CD14-positive monocyte (primary cell): ENCODE data around the gene N4BP2. TPM values are rescaled to one million over a fixed set of nuclear protein-coding genes. Genes with fewer than 3 reads are reported as not detected.

ENCODE experiments used
- DNase-seq, 3 donors: peaks; one replicate each; pipeline ENCODE4 v3.0.0-alpha.2; 2011 to 2022
- H2AFZ ChIP-seq: 2 replicates; pipeline ENCODE4 v1.6.0; 2012; ENCODE audit warnings: mild to moderate bottlenecking, low read depth, low read length, inconsistent platforms; ENCODE audit not compliant: insufficient read depth, poor library complexity, severe bottlenecking
- H3K27ac ChIP-seq, 2 donors: 1 replicate in 1 of 2; 2 replicates in 1 of 2; pipeline ENCODE4 v1.5.1; 2012 to 2013; ENCODE audit warnings: low read length in 2 of 2, control low read depth in 1 of 2, inconsistent platforms in 1 of 2, low read depth in 1 of 2, mild to moderate bottlenecking in 1 of 2
- H3K27me3 ChIP-seq, 2 donors: one replicate each; pipeline versions ENCODE4 v1.6.0 to v1.6.1; 2011 to 2013; ENCODE audit warnings: low read length in 2 of 2; ENCODE audit not compliant: control insufficient read depth in 2 of 2, insufficient read depth in 2 of 2
- H3K36me3 ChIP-seq, 2 donors: replicated peaks in 1 of 2; 1 replicate in 1 of 2; 2 replicates in 1 of 2; pipeline versions ENCODE4 v1.5.1 to v1.6.1; 2012 to 2013; ENCODE audit warnings: low read length in 2 of 2, control low read depth in 1 of 2, inconsistent platforms in 1 of 2, mild to moderate bottlenecking in 1 of 2; ENCODE audit not compliant: insufficient read depth in 2 of 2, control insufficient read depth in 1 of 2
- H3K4me1 ChIP-seq, 2 donors: 1 replicate in 1 of 2; 2 replicates in 1 of 2; pipeline versions ENCODE4 v1.5.1 to v1.6.1; 2012 to 2013; ENCODE audit warnings: low read length in 2 of 2, control low read depth in 1 of 2, inconsistent platforms in 1 of 2, mild to moderate bottlenecking in 1 of 2, moderate library complexity in 1 of 2; ENCODE audit not compliant: insufficient read depth in 2 of 2, control insufficient read depth in 1 of 2
- H3K4me2 ChIP-seq: replicated peaks from 2 replicates; pipeline ENCODE3; 2012; ENCODE audit warnings: low read length, moderate library complexity, mild to moderate bottlenecking; ENCODE audit not compliant: poor library complexity, severe bottlenecking; ENCODE audit errors: extremely low read depth
- H3K4me3 ChIP-seq, 3 experiments: fragments of 200-600 bp in 1 of 3; sonication (generic) in 1 of 3; replicated peaks in 1 of 3; 1 replicate in 2 of 3; 2 replicates in 1 of 3; pipeline ENCODE4 v1.5.1; 2011 to 2013; ENCODE audit warnings: low read length in 3 of 3, mild to moderate bottlenecking in 3 of 3, control low read depth in 2 of 3, low read depth in 2 of 3, inconsistent platforms in 1 of 3, moderate library complexity in 1 of 3
- H3K79me2 ChIP-seq: 2 replicates; pipeline ENCODE4 v1.6.0; 2012; ENCODE audit warnings: mild to moderate bottlenecking, control low read depth, inconsistent platforms, low read length, moderate library complexity; ENCODE audit not compliant: insufficient read depth
- H3K9ac ChIP-seq: 2 replicates; pipeline ENCODE4 v1.6.0; 2017; ENCODE audit warnings: low read length, mild to moderate bottlenecking; ENCODE audit not compliant: insufficient read depth, poor library complexity, severe bottlenecking
- H3K9me3 ChIP-seq, 2 donors: replicated peaks in 1 of 2; 1 replicate in 1 of 2; 2 replicates in 1 of 2; pipeline versions ENCODE4 v1.5.1 to v1.6.1; 2012 to 2013; ENCODE audit warnings: low read length in 2 of 2, control low read depth in 1 of 2; ENCODE audit not compliant: control insufficient read depth in 1 of 2, insufficient read depth in 1 of 2
- H4K20me1 ChIP-seq: 2 replicates; pipeline ENCODE4 v1.6.0; 2012; ENCODE audit warnings: mild to moderate bottlenecking, low read length, control low read depth, moderate library complexity; ENCODE audit not compliant: insufficient read depth
- H3K27ac Mint-ChIP-seq, 7 donors: one replicate each; pipeline ENCODE4 v1.8.0; 2020; ENCODE audit warnings: mild to moderate bottlenecking in 7 of 7, mixed read lengths in 7 of 7, moderate library complexity in 6 of 7, inconsistent platforms in 2 of 7
- H3K27me3 Mint-ChIP-seq, 3 donors: one replicate each; pipeline ENCODE4 v1.8.0; 2021 to 2022; ENCODE audit warnings: low read depth in 3 of 3, mild to moderate bottlenecking in 3 of 3, mixed read lengths in 3 of 3, moderate library complexity in 3 of 3, inconsistent platforms in 1 of 3
- H3K36me3 Mint-ChIP-seq, 2 donors: one replicate each; pipeline ENCODE4 v1.8.0; 2020; ENCODE audit warnings: mixed read lengths in 2 of 2, inconsistent platforms in 1 of 2, mild to moderate bottlenecking in 1 of 2
- H3K4me1 Mint-ChIP-seq: one replicate; pipeline ENCODE4 v1.8.0; 2020; ENCODE audit warnings: mild to moderate bottlenecking, mixed read lengths
- H3K4me3 Mint-ChIP-seq, 2 donors: one replicate each; pipeline ENCODE4 v1.8.0; 2020; ENCODE audit warnings: mild to moderate bottlenecking in 2 of 2, mixed read lengths in 2 of 2, moderate library complexity in 1 of 2
- H3K9me3 Mint-ChIP-seq, 7 donors: one replicate each; pipeline ENCODE4 v1.8.0; 2020 to 2022; ENCODE audit warnings: mixed read lengths in 7 of 7, mild to moderate bottlenecking in 6 of 7, moderate library complexity in 6 of 7, inconsistent platforms in 2 of 7
- CTCF ChIP-seq: fragments of 200-600 bp; IDR thresholded peaks from one replicate; pipeline ENCODE4 v1.8.0; 2022; ENCODE audit warnings: antibody characterized with exemption, mild to moderate bottlenecking
- WGBS: methylation state at CpG from one replicate; pipeline ENCODE4 v1.1.5; 2013; ENCODE audit warnings: missing lambda C conversion rate; ENCODE audit not compliant: insufficient coverage; 5-methylcytosine and 5-hydroxymethylcytosine counted together
- intact Hi-C, 2 donors: fragments of 100-400 bp; cut with micrococcal nuclease; formaldehyde crosslinking; loops; one replicate each; pipeline versions ENCODE4 v1.15.0 to v1.15.1; 2023
- polyA plus RNA-seq, 3 donors: library from polyadenylated mRNA; depleted of rRNA in 1 of 3; unstranded in 2 of 3; stranded (reverse) in 1 of 3; fragments of 300-500 nt in 2 of 3; fragments of >200 nt in 1 of 3; fragmentation: Illumina TruSeq in 2 of 3; gene quantifications; 1 replicate in 2 of 3; 2 replicates in 1 of 3; pipeline ENCODE4 v1.2.3, GENCODE V29; 2012 to 2021

Gene N4BP2
- polyA plus RNA-seq, 3 donors = 3.1 to 8.3 (median 4.8) TPM

DNA sequence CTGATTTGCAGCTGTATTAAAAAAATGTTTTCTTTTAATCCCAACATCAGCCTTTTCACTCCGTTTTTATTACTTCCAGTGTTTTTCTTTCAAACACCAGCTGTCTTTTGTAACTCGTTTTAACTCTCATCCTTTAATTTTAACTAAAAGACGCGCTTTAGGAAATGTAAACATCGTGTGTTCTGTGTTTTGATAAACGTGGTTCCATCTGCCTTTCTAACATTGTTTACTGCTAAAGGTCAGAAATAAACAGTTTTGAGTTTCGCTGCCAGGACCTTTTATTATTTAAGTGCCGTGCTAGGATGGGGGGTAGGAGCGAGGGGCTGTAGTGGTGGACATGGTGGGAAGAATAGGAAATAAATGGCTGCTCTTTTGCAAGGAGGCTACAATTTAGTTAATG is 1.5 kb downstream of the N4BP2 start:
- WGBS = 0% methylated on average over 5 of the region's 9 CpGs
- H3K27me3 Mint-ChIP-seq = peaks cover 0 to 3% (median 0%) of the 10 kb centered on the region in 3 donors
- H3K4me3 Mint-ChIP-seq = peak overlapping the region; percentile 95 to 97
- Histone ChIP-seq H3K9me3 (no peaks in the 10 kb centered on the region), H4K20me1 (no peaks in the 10 kb centered on the region), H3K27me3 (no peaks in the 10 kb centered on the region), H3K4me1 (peaks cover 23 to 36% of the 10 kb centered on the region in 2 donors), H3K9ac (peak overlapping the region; percentile 97), H3K36me3 (no peaks in the 10 kb centered on the region), H2AFZ (peak overlapping the region; percentile 94), H3K79me2 (peaks cover 53% of the 10 kb centered on the region), H3K27ac (peak overlapping the region; percentile 95 to 98), H3K4me3 (peak overlapping the region; percentile 80 to 92 (median 88)), H3K4me2 (peak overlapping the region; percentile 92)
- H3K9me3 Mint-ChIP-seq = no peaks in the 10 kb centered on the region
- peak overlapping the region; percentile 47 to 99 (median 97) for H3K27ac Mint-ChIP-seq
- H3K36me3 Mint-ChIP-seq = peaks cover 7 to 12% of the 10 kb centered on the region in 2 donors
- no peak for TF ChIP-seq CTCF
- H3K4me1 Mint-ChIP-seq = peaks cover 29% of the 10 kb centered on the region
- intact Hi-C loops = loop anchor here (5.0 to 10.0 kb wide), 6 partner anchors 64 to 667 kb away; partner anchors contain the start of genes RBM47 (in 1 of the 2) and UBE2K (in 1 of the 2)
- DNase-seq = no peak

DNA sequence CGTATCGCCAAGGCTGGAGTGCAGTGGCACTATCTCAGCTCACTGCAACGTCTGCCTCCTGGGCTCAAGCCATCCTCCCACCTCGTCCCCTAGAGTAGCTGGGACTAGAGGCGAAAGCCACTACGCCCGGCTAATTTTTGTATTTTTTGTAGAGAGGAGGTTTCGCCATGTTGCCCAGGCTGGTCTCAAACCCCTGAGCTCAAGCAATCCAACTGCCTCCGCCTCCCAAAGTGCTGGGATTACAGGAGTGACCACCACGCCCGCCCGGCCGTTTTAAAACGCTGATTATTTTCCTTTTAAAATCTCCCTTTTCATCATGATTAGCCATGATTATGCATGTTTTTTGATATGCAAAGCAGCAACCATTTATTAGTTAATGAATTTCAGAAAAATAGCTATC is 2.2 kb downstream of the N4BP2 start:
- 100% methylated on average over 2 of the region's 14 CpGs for WGBS

More for the DNA sequence above, 2.2 kb downstream of the N4BP2 start:
- Histone ChIP-seq H3K9ac (no peak overlapping the region), H3K4me2 (no peak overlapping the region), H4K20me1 (no peaks in the 10 kb centered on the region), H2AFZ (no peak overlapping the region), H3K36me3 (peaks cover 0 to 3% of the 10 kb centered on the region in 2 donors), H3K79me2 (peaks cover 56% of the 10 kb centered on the region), H3K4me1 (peaks cover 22 to 36% of the 10 kb centered on the region in 2 donors), H3K27ac (no peak overlapping the region), H3K27me3 (no peaks in the 10 kb centered on the region), H3K4me3 (no peak overlapping the region), H3K9me3 (no peaks in the 10 kb centered on the region)
- intact Hi-C loops = loop anchor here (5.0 to 10.0 kb wide), 6 partner anchors 63 to 666 kb away; partner anchors contain the start of genes RBM47 (in 1 of the 2) and UBE2K (in 1 of the 2)
- TF ChIP-seq CTCF = no peak
- no peaks in the 10 kb centered on the region for H3K9me3 Mint-ChIP-seq
- no peak overlapping the region for H3K27ac Mint-ChIP-seq
- no peak for DNase-seq
- H3K27me3 Mint-ChIP-seq = peaks cover 0 to 3% (median 0%) of the 10 kb centered on the region in 3 donors
- H3K36me3 Mint-ChIP-seq = peaks cover 9 to 16% of the 10 kb centered on the region in 2 donors
- peaks cover 29% of the 10 kb centered on the region for H3K4me1 Mint-ChIP-seq
- no peak overlapping the region for H3K4me3 Mint-ChIP-seq
